H1 (cell line): ENCODE measurements around the gene COL27A1. TPM values are rescaled to one million over a fixed set of nuclear protein-coding genes. Genes with fewer than 3 reads are reported as not detected.

ENCODE experiments used
- CTCF ChIA-PET: fragments of 300-600 bp; sonication (Branson Sonifier 250); formaldehyde crosslinking; loops from one replicate; lab custom pipeline; 2021; ENCODE audit not compliant: partially characterized antibody; lab: Charles Lee
- POLR2A ChIA-PET: fragments of 300-600 bp; sonication (Branson Sonifier 250); formaldehyde crosslinking; loops from one replicate; lab custom pipeline; 2021; ENCODE audit warnings: inconsistent platforms; ENCODE audit not compliant: partially characterized antibody; lab: Charles Lee
- DNase-seq, 2 experiments: peaks; one replicate each; pipeline versions ENCODE4 v3.0.0 to v3.0.0-alpha.2; 2010 to 2022; ENCODE audit warnings: low spot score in 2 of 2, low read depth in 1 of 2, mixed read lengths in 1 of 2
- FAIRE-seq: peaks from 2 replicates; lab custom pipeline; 2011; peaks lifted over from hg19 to GRCh38; lab: Jason Lieb, UNC
- H2AFZ ChIP-seq: 2 replicates; pipeline ENCODE4 v1.8.1; 2012; ENCODE audit warnings: low read length, inconsistent platforms
- H2AK5ac ChIP-seq: 2 replicates; pipeline ENCODE4 v1.6.1; 2013; ENCODE audit warnings: low read depth, low read length
- H2BK120ac ChIP-seq: replicated peaks from 2 replicates; pipeline ENCODE3; 2013; ENCODE audit warnings: low read depth, low read length, inconsistent platforms
- H2BK12ac ChIP-seq: 2 replicates; pipeline ENCODE4 v1.6.1; 2013; ENCODE audit warnings: low read depth, low read length
- H2BK15ac ChIP-seq: 2 replicates; pipeline ENCODE4 v1.6.1; 2013; ENCODE audit warnings: low read length
- H2BK20ac ChIP-seq: 2 replicates; pipeline ENCODE4 v1.6.1; 2013; ENCODE audit warnings: low read length
- H2BK5ac ChIP-seq: 2 replicates; pipeline ENCODE4 v1.6.1; 2013; ENCODE audit warnings: low read depth, low read length
- H3K14ac ChIP-seq: 2 replicates; pipeline ENCODE4 v1.6.1; 2013; ENCODE audit warnings: inconsistent platforms; ENCODE audit not compliant: insufficient read length
- H3K18ac ChIP-seq: 2 replicates; pipeline ENCODE4 v1.6.1; 2013; ENCODE audit warnings: low read length; ENCODE audit errors: extremely low read depth
- H3K23ac ChIP-seq: 2 replicates; pipeline ENCODE4 v1.6.1; 2013; ENCODE audit warnings: inconsistent platforms; ENCODE audit not compliant: insufficient read length
- H3K23me2 ChIP-seq: 2 replicates; pipeline ENCODE4 v1.6.1; 2013; ENCODE audit warnings: low read depth, low read length
- H3K27ac ChIP-seq: 2 replicates; pipeline ENCODE4 v1.6.1; 2011; ENCODE audit warnings: low read depth, low read length, inconsistent platforms
- H3K27me3 ChIP-seq, 4 experiments: replicated peaks in 1 of 4; 1 replicate in 1 of 4; 2 replicates in 3 of 4; pipeline versions ENCODE4 v1.6.1 to v1.8.1; 2011 to 2013; ENCODE audit warnings: low read length in 3 of 4, mild to moderate bottlenecking in 3 of 4, inconsistent platforms in 2 of 4, mixed read lengths in 2 of 4, moderate library complexity in 1 of 4; ENCODE audit not compliant: control insufficient read depth in 3 of 4, insufficient read depth in 3 of 4; ENCODE audit errors: extremely low read depth in 1 of 4
- H3K36me3 ChIP-seq, 4 experiments: 2 replicates each; pipeline versions ENCODE4 v1.6.1 to v1.8.1; 2011 to 2013; ENCODE audit warnings: mild to moderate bottlenecking in 4 of 4, low read length in 3 of 4, moderate library complexity in 2 of 4, control low read depth in 1 of 4, inconsistent platforms in 1 of 4; ENCODE audit not compliant: insufficient read depth in 4 of 4, control insufficient read depth in 2 of 4
- H3K4ac ChIP-seq: replicated peaks from 2 replicates; pipeline ENCODE3; 2013; ENCODE audit warnings: low read length, low read depth, mixed read lengths, inconsistent platforms; ENCODE audit not compliant: insufficient read length
- H3K4me1 ChIP-seq, 4 experiments: replicated peaks in 1 of 4; 1 replicate in 1 of 4; 2 replicates in 3 of 4; pipeline versions ENCODE4 v1.6.1 to v1.8.1; 2011 to 2013; ENCODE audit warnings: low read length in 3 of 4, inconsistent platforms in 2 of 4, mixed read lengths in 1 of 4; ENCODE audit not compliant: insufficient read depth in 4 of 4, control insufficient read depth in 3 of 4
- H3K4me2 ChIP-seq, 2 experiments: 2 replicates each; pipeline versions ENCODE4 v1.6.1 to v1.8.1; 2011 to 2013; ENCODE audit warnings: low read depth in 2 of 2, low read length in 2 of 2, control low read depth in 1 of 2, inconsistent platforms in 1 of 2, mild to moderate bottlenecking in 1 of 2; ENCODE audit not compliant: insufficient read depth in 1 of 2
- H3K4me3 ChIP-seq, 4 experiments: fragments of 200-600, 300-600 bp in 1 of 4; sonication (generic), shearing (Covaris generic), sonication (Bioruptor Twin) in 1 of 4; 2 replicates each; pipeline versions ENCODE4 v1.5.1 to v1.8.1; 2011 to 2016; ENCODE audit warnings: low read length in 4 of 4, low read depth in 3 of 4, control low read depth in 2 of 4, inconsistent platforms in 2 of 4, mild to moderate bottlenecking in 2 of 4, mixed read lengths in 1 of 4, moderate library complexity in 1 of 4; ENCODE audit not compliant: insufficient read depth in 2 of 4; ENCODE audit errors: extremely low read depth in 1 of 4
- H3K56ac ChIP-seq: replicated peaks from 2 replicates; pipeline ENCODE3; 2013; ENCODE audit warnings: low read depth, mild to moderate bottlenecking, mixed read lengths, low read length, inconsistent platforms; ENCODE audit not compliant: insufficient read length
- H3K79me1 ChIP-seq: 2 replicates; pipeline ENCODE4 v1.6.1; 2013; ENCODE audit warnings: low read depth, low read length, control low read depth
- H3K79me2 ChIP-seq, 2 experiments: 2 replicates each; pipeline versions ENCODE4 v1.6.1 to v1.8.1; 2012 to 2013; ENCODE audit warnings: low read length in 2 of 2, mild to moderate bottlenecking in 2 of 2, inconsistent platforms in 1 of 2; ENCODE audit not compliant: insufficient read depth in 2 of 2, control insufficient read depth in 1 of 2
- H3K9ac ChIP-seq, 4 experiments: replicated peaks in 1 of 4; 1 replicate in 1 of 4; 2 replicates in 3 of 4; pipeline versions ENCODE4 v1.6.1 to v1.8.1; 2011 to 2013; ENCODE audit warnings: low read depth in 3 of 4, low read length in 3 of 4, control low read depth in 2 of 4, mild to moderate bottlenecking in 2 of 4, moderate library complexity in 2 of 4, inconsistent platforms in 1 of 4; ENCODE audit errors: extremely low read depth in 1 of 4
- H3K9me3 ChIP-seq, 2 experiments: 2 replicates each; pipeline versions ENCODE4 v1.6.1 to v1.8.1; 2012 to 2013; ENCODE audit warnings: mild to moderate bottlenecking in 2 of 2, moderate library complexity in 2 of 2, control low read depth in 1 of 2, inconsistent platforms in 1 of 2, low read depth in 1 of 2, low read length in 1 of 2, mixed read lengths in 1 of 2; ENCODE audit not compliant: insufficient read depth in 2 of 2
- H4K20me1 ChIP-seq, 2 experiments: replicated peaks in 1 of 2; 2 replicates each; pipeline versions ENCODE3 to v1.8.1; 2011 to 2013; ENCODE audit warnings: inconsistent platforms in 2 of 2, low read length in 2 of 2, mild to moderate bottlenecking in 1 of 2; ENCODE audit not compliant: insufficient read depth in 2 of 2, control insufficient read depth in 1 of 2
- H4K5ac ChIP-seq: 2 replicates; pipeline ENCODE4 v1.6.1; 2013; ENCODE audit warnings: low read length, low read depth, mixed read lengths, inconsistent platforms; ENCODE audit not compliant: insufficient read length
- H4K8ac ChIP-seq: 2 replicates; pipeline ENCODE4 v1.8.0; 2013; ENCODE audit warnings: mild to moderate bottlenecking, moderate library complexity, low read length, inconsistent platforms; ENCODE audit not compliant: insufficient read depth; ENCODE audit errors: extremely low read depth
- H4K91ac ChIP-seq: replicated peaks from 2 replicates; pipeline ENCODE3; 2013; ENCODE audit warnings: low read length, mixed read lengths, inconsistent platforms; ENCODE audit not compliant: insufficient read length
- BRCA1 ChIP-seq: IDR thresholded peaks from 2 replicates; pipeline ENCODE4 v1.6.1; 2012; ENCODE audit warnings: low read depth, low read length, improper control_type of control experiment
- CHD2 ChIP-seq: IDR thresholded peaks from 2 replicates; pipeline ENCODE4 v1.6.1; 2012; ENCODE audit warnings: low read length, improper control_type of control experiment
- GABPA ChIP-seq: IDR thresholded peaks from 2 replicates; pipeline ENCODE4 v1.6.1; 2011; ENCODE audit warnings: mild to moderate bottlenecking, low read length, moderate library complexity, borderline replicate concordance; ENCODE audit not compliant: insufficient read depth
- HDAC2 ChIP-seq, 2 experiments: fragments of 300-600 bp in 1 of 2; sonication (generic) in 1 of 2; IDR thresholded peaks; 2 replicates each; pipeline ENCODE4 v1.6.1; 2011 to 2012; ENCODE audit warnings: low read depth in 2 of 2, low read length in 2 of 2, mild to moderate bottlenecking in 2 of 2, moderate library complexity in 2 of 2, borderline replicate concordance in 1 of 2, inconsistent platforms in 1 of 2
- KDM5A ChIP-seq: fragments of 200-600 bp; IDR thresholded peaks from 2 replicates; pipeline ENCODE4 v1.7.1; 2012; ENCODE audit warnings: mild to moderate bottlenecking, low read length, inconsistent platforms, mixed read lengths
- POU5F1 ChIP-seq: IDR thresholded peaks from 2 replicates; pipeline ENCODE4 v1.6.1; 2011; ENCODE audit warnings: low read depth, mild to moderate bottlenecking, low read length, moderate library complexity
- RAD21 ChIP-seq, 2 experiments: IDR thresholded peaks in 1 of 2; conservative IDR thresholded peaks in 1 of 2; 2 replicates each; pipeline ENCODE4 v1.6.1; 2011; ENCODE audit warnings: low read depth in 2 of 2, low read length in 2 of 2, improper control_type of control experiment in 1 of 2, inconsistent platforms in 1 of 2, mild to moderate bottlenecking in 1 of 2, moderate library complexity in 1 of 2
- SAP30 ChIP-seq: fragments of 300-600 bp; sonication (generic); IDR thresholded peaks from 2 replicates; pipeline ENCODE4 v1.7.1; 2012; ENCODE audit warnings: low read length, moderate library complexity, mild to moderate bottlenecking, inconsistent platforms; ENCODE audit not compliant: insufficient read depth, insufficient replicate concordance
- SRF ChIP-seq: IDR thresholded peaks from 2 replicates; pipeline ENCODE4 v1.6.1; 2011; ENCODE audit warnings: mild to moderate bottlenecking, low read depth, low read length, moderate library complexity
- SUZ12 ChIP-seq: fragments of 200-600 bp; sonication (generic); IDR thresholded peaks from 2 replicates; pipeline ENCODE4 v1.6.1; 2012; ENCODE audit warnings: mild to moderate bottlenecking, inconsistent platforms, low read length, moderate library complexity, mixed read lengths
- TCF12 ChIP-seq: IDR thresholded peaks from 2 replicates; pipeline ENCODE4 v1.6.1; 2011; ENCODE audit warnings: low read depth, mild to moderate bottlenecking, low read length
- WGBS, 2 experiments: shearing (Covaris generic) in 1 of 2; methylation state at CpG; one replicate each; pipeline versions ENCODE4 v1.1.6 to v1.1.7; 2013 to 2015; ENCODE audit warnings: low lambda C conversion rate in 2 of 2, mixed read lengths in 2 of 2, inconsistent platforms in 1 of 2, low coverage in 1 of 2, missing lambda C conversion rate in 1 of 2; ENCODE audit not compliant: insufficient replicate concordance in 2 of 2, insufficient coverage in 1 of 2, insufficient read length in 1 of 2; ENCODE audit errors: extremely low coverage in 1 of 2, missing lambda C conversion rate in 1 of 2; 5-methylcytosine and 5-hydroxymethylcytosine counted together
- polyA plus RNA-seq, 7 experiments: library from polyadenylated mRNA; depleted of rRNA in 3 of 7; stranded (reverse) in 5 of 7; unstranded in 2 of 7; fragments of >200 nt in 5 of 7; fragments of 200-250 nt in 2 of 7; gene quantifications; 1 replicate in 5 of 7; 2 replicates in 1 of 7; 4 replicates in 1 of 7; pipeline versions ENCODE4 v1.2.1 to v1.2.3, GENCODE V29; 2011 to 2013; ENCODE audit warnings: missing spikeins in 2 of 7, mixed read lengths in 2 of 7
- total RNA-seq: library from RNA; stranded (reverse); fragmentation: NEBNext Ultra II Directional; extraction: Animal tissue kit (Norgen Biotek cat#: 25700); gene quantifications from 2 replicates; pipeline ENCODE4 v1.2.1, GENCODE V29; 2021
- TF ChIP-seq, protein P1 (sequence below): IDR thresholded peaks from 2 replicates; pipeline ENCODE4 v1.6.1; 2012; ENCODE audit warnings: inconsistent platforms

COL27A1 gene
- total and polyA plus RNA-seq, 2 of the 8 experiments (the other 6 are each of a cell fraction or from before 2014, with no cell fraction given): 15.1 to 22.8 TPM

DNA sequence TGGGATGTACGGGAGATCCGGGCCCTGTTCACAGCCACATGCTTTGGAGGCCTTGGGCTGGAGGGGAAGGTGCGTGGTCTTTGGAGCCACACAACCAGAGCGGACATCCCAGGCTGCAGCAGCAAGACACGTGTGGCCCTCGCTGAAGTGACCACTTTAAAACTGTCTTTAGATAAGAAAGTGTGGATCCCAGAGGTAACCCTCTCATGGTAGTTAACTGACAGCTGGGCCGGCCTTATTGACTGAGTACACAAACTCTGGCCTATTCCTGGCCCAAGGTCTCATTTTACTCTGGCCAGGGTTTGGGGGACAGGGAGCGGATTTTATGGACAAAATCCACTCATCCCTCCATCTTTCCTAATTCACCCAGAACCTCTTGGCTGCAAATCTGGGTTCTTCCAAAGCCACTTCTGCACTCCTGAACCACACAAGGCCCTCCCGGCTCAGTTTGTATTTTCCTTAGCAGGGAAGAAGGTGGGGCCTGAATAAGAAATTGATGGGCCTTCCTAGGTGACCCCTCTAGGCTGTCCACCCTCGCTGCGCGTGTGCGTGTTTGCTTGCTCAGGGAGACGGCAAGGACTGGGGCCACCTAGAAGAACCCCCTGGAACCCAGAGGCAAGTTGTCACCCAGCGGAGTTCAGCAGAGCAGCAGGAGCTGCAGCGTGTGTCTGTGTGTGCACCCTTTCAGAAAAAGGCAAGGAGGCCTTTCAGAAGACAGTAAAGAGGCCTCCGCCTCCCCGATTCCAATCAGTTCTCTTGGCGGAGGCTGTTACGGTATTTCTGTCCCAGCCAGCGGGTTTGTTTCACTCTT, 94.3 kb downstream of the COL27A1 start:
- Histone ChIP-seq H2BK5ac (no peak overlapping the region), H3K27me3 (no peaks in the 10 kb centered on the region), H2AK5ac (no peak overlapping the region), H3K79me1 (no peaks in the 10 kb centered on the region), H4K20me1 (no peaks in the 10 kb centered on the region), H3K9ac (no peak overlapping the region), H3K23ac (no peak overlapping the region), H2BK20ac (no peak overlapping the region), H2BK15ac (no peak overlapping the region), H3K79me2 (no peaks in the 10 kb centered on the region), H3K9me3 (no peaks in the 10 kb centered on the region), H3K56ac (no peak overlapping the region), H3K4me1 (no peaks in the 10 kb centered on the region), H3K36me3 (no peaks in the 10 kb centered on the region), H2BK120ac (no peak overlapping the region), H3K27ac (no peak overlapping the region), H3K14ac (no peak overlapping the region), H3K23me2 (no peaks in the 10 kb centered on the region), H3K4me3 (no peak overlapping the region), H2BK12ac (no peak overlapping the region), H2AFZ (no peak overlapping the region), H4K5ac (no peak overlapping the region), H4K8ac (no peak overlapping the region), H3K4ac (no peak overlapping the region), H4K91ac (no peak overlapping the region), H3K18ac (no peak overlapping the region; the same call in 1 of the 2 replicates), H3K4me2 (no peak overlapping the region)
- no peak for FAIRE-seq
- no peak for DNase-seq
- CTCF ChIA-PET: interaction anchor here (0.8 to 2.2 kb wide), 5 partner anchors 11 to 142 kb away, joined by 4 to 9 read pairs (median 6); no protein-coding TSS in a partner anchor
- WGBS, 2 experiments: 85% methylated on average over 19 of the region's 21 CpGs; no CpG with 5 or more reads in 1 of the 2 experiments
- POLR2A ChIA-PET: no interaction called here
- TF ChIP-seq SUZ12: no peak
- TF ChIP-seq POU5F1: no peak
- TF ChIP-seq SRF: no peak
- TF ChIP-seq BRCA1: no peak
- TF ChIP-seq GABPA: no peak
- TF ChIP-seq HDAC2 (IDR thresholded peaks at IDR 0.05; ENCODE audit: borderline replicate concordance in 1 of 2, low read depth in 2 of 2, low read length in 2 of 2): no peak
- TF ChIP-seq SAP30: no peak
- TF ChIP-seq CHD2: no peak
- no peak for TF ChIP-seq TCF12
- TF ChIP-seq, protein P1, sequence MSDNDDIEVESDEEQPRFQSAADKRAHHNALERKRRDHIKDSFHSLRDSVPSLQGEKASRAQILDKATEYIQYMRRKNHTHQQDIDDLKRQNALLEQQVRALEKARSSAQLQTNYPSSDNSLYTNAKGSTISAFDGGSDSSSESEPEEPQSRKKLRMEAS: no peak
- TF ChIP-seq RAD21 (IDR thresholded peaks at IDR 0.05 in 1 of 2, conservative IDR thresholded peaks at IDR 0.05 in 1 of 2; ENCODE audit: low read depth in 2 of 2, low read length in 2 of 2): no peak
- no peak for TF ChIP-seq KDM5A
